HG02610 (cell line): ENCODE data around the gene SLC22A9.

Experiments
- ATAC-seq: cut with Tn5 transposase; IDR thresholded peaks from one replicate; pipeline ENCODE4 v1.9.1; 2021; ENCODE audit warnings: mild to moderate bottlenecking, moderate library complexity; ENCODE audit not compliant: unreplicated experiment

SLC22A9 gene

DNA sequence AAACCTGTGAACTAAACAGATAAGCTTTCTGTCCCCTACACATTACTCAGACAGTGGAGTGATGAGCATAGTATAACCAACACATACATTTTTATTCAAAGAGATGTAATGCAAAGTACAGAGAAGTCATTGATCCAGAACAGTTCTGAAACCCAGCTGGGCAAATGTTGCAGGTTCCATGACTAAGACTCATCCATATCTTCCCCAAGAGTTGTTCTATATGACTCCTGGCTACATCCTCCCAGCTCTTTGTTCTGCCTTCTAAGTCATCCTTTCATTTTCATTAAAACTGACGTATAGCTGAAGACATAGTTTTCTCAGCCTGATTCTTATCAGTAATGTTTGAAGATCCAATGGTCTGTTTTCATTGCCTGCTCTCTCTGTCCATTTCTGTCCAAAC is 74.1 kb downstream of the SLC22A9 start:
- no peak for ATAC-seq

DNA sequence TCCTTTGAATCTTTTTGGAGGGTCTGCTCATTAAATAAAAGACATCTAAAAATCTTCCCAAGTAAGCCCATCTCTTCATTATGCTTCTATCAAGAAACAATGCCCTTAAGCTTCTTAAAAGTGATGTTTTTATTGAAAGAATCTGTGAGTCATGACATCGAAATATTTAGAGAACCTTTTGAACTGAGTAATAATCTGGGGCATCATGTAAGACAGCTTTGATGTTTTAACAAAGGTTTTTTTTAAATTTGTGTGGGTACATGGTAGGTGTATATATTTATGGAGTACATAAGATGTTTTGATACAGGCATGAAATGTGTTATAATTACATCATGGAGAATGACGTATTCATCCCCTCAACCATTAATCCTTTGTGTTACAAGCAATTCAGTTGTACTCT is 74.6 kb downstream of the SLC22A9 start:
- ATAC-seq, result no peak

DNA sequence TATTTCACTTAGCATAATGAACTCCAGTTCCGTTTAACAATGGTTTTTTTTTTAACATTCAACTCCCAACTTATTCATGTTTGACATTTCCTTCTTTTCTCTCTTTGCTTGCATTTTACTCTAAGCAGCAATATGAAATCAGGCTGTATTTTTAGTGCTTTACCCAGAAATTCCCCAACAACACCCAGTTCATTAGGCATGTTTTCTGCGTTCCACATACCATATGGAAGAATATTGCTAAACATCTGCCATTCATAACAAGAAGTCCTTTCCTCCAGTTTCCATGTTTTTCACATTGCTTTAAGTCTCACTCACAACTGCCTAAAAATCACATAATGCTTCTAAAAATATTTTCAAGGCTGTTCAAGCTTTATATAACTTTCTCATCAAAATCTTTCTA is 75.5 kb downstream of the SLC22A9 start:
- no peak for ATAC-seq

DNA sequence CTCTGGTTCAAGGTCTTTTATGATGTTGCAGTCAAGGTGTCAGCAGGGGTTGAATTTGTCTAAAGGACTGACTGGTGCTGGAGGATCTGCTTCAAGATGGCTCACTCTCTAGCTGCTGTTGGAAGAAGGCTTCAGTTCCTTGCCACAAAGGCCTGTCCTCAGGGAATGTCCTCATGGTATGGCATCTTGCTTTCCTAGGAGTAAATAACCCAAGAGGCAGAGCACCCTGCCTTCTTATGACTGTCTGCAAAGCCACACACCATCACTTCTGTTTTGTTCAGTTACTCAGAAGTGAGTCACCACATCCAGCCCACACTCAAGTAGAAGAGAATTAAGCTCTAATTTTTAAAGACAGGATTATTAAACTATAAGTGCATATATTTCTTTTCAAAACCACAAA is 76.1 kb downstream of the SLC22A9 start:
- no peak for ATAC-seq

DNA sequence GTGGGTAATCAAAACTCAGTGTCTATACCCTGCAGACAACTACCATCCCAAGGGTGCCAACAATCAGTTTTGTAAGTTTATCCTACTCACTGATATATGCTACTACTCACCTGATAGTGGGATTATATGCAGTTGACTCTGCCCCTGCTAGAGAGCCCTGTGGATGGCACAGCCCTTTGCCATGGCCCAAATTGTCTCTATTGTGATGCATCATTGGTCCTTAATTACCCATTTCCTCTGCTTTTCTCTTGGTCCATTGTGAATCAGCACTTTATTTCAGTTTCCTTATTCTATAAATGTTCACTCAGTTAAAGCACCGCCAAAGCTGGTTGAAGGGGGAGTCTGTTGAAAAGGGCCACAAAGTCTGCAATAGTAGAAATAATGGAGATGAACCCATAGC is 79.1 kb downstream of the SLC22A9 start:
- ATAC-seq, result no peak

DNA sequence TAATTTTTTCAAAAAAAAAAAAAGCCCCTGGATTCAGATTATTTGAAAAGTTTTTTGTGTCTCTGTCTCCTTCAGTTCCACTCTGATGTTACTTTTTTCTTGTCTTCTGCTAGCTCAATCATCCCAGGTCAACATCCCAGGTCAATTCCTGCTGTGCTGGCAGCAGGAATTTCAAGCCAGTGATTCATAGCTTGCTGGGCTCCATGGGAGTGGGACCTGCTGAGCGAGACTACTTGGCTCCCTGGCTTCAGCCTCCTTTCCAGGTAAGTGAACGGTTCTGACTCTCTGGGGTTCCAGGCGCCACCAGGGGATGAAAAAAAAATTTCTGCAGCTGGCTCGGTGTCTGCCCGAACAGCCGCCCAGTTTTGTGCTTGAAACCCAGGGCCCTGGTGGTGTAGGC is 90.0 kb downstream of the SLC22A9 start:
- ATAC-seq, result no peak
